Activated CD4-positive, alpha-beta T cell treated with anti-CD3 and anti-CD28 coated beads for 24 hours (primary cell): ENCODE measurements around the gene HAPLN2.
"Not testable (repeated sequence)": the region's sequence is repeated elsewhere in the genome, so short reads cannot be mapped to it uniquely, and the experiment has no call there.

Experiments used
- DNase-seq, 2 donors: peaks; one replicate each; pipeline ENCODE4 v3.0.0-alpha.2; 2020; ENCODE audit warnings: low read depth in 2 of 2

Gene HAPLN2

GRCh38 chr1:156622581-156623297 lies 3.5 kb downstream of the HAPLN2 start:
- DNase-seq: no peak

- peak in 1 of 2 donors; percentile 46 for DNase-seq
These were observed 5.0 kb downstream of the HAPLN2 start for GRCh38 chr1:156623946-156624813.

- DNase-seq: no peak
These were observed 5.7 kb downstream of the HAPLN2 start for GRCh38 chr1:156624814-156625435.

GRCh38 chr1:156625436-156626078 lies 6.3 kb downstream of the HAPLN2 start:
- DNase-seq: peak; percentile 54 to 62

GRCh38 chr1:156626079-156626438 lies 6.8 kb downstream of the HAPLN2 start:
- no peak for DNase-seq

GRCh38 chr1:156627313-156627880 lies 8.2 kb downstream of the HAPLN2 start:
- no peak for DNase-seq

GRCh38 chr1:156629823-156630449 lies 10.7 kb downstream of the HAPLN2 start:
- no peak for DNase-seq

- DNase-seq: not testable (repeated sequence)
These were observed 11.9 kb downstream of the HAPLN2 start for GRCh38 chr1:156631152-156631551.

GRCh38 chr1:156632355-156632754 lies 13.1 kb downstream of the HAPLN2 start:
- DNase-seq: no peak

GRCh38 chr1:156638189-156638985 lies 19.2 kb downstream of the HAPLN2 start:
- DNase-seq: no peak

GRCh38 chr1:156639601-156640101 lies 20.4 kb downstream of the HAPLN2 start:
- no peak for DNase-seq

- DNase-seq: no peak
These were observed 21.9 kb downstream of the HAPLN2 start for GRCh38 chr1:156640842-156641706.

GRCh38 chr1:156641761-156642264 lies 22.6 kb downstream of the HAPLN2 start, which contains the start of gene BCAN:
Gene BCAN (plus strand): TSS chr1:156642117. CDS start chr1:156646055, 3,938 bp downstream.
- DNase-seq: no peak

GRCh38 chr1:156642265-156643048 lies 23.2 kb downstream of the HAPLN2 start:
- DNase-seq: no peak

GRCh38 chr1:156643049-156643777 lies 24.0 kb downstream of the HAPLN2 start:
- DNase-seq: no peak

- no peak for DNase-seq
These were observed 24.5 kb downstream of the HAPLN2 start for GRCh38 chr1:156643778-156644092.

GRCh38 chr1:156644146-156644545 lies 24.9 kb downstream of the HAPLN2 start:
- DNase-seq: no peak

- DNase-seq: no peak
These were observed 25.4 kb downstream of the HAPLN2 start for GRCh38 chr1:156644640-156645039.
